ENCODE results near the gene SLC6A6. TPM values are rescaled to one million over a fixed set of nuclear protein-coding genes. Genes with fewer than 3 reads are reported as not detected.

Gene SLC6A6
- total and polyA plus RNA-seq, 10 of the 15 experiments (the other 5 are each of a cell fraction or from before 2014, with no cell fraction given), result 5.6 to 47.0 (median 20.2) TPM

GRCh38 chr3:14456794-14457193 is 54.4 kb downstream of the SLC6A6 start (continued):
- TF ChIP-seq ZBTB4 (CRISPR knock-in tag; IDR thresholded peaks at IDR 0.05), result no peak
- TF ChIP-seq CBX3 (IDR thresholded peaks at IDR 0.05; ENCODE audit: borderline replicate concordance, low read depth), result no peak
- TF ChIP-seq JUNB (IDR thresholded peaks at IDR 0.05), result no peak

- no peak overlapping the region for H3K9ac ChIP-seq (ENCODE audit: control insufficient read depth, insufficient read depth, low read length)
- intact Hi-C loops (cut with micrococcal nuclease; ENCODE audit: unreplicated experiment) (no loop called here), in situ Hi-C loops (cut with MboI) (no loop called here)
- H3K27me3 ChIP-seq (replicated peaks in 1 of 2; ENCODE audit: control insufficient read depth in 2 of 2, insufficient read depth in 2 of 2, low read length in 1 of 2), result no peaks in the 10 kb centered on the region
- SMC1A ChIA-PET (ENCODE audit: uncharacterized antibody, unreplicated experiment), result interaction anchor here (0.6 to 2.0 kb wide), 4 partner anchors 10 to 247 kb away, joined by 3 to 9 read pairs (median 4); partner anchors contain the start of gene SLC6A6
- H3K79me2 ChIP-seq (ENCODE audit: control insufficient read depth, insufficient read depth, low read length), result no peaks in the 10 kb centered on the region
- H4K20me1 ChIP-seq (ENCODE audit: control insufficient read depth, insufficient read depth), result no peaks in the 10 kb centered on the region
- H3K27ac ChIP-seq (ENCODE audit: control insufficient read depth, insufficient read depth), result no peak overlapping the region
- peaks cover 8 to 16% of the 10 kb centered on the region in 2 experiments; a peak in 3 of 4 replicates for H3K36me3 ChIP-seq (ENCODE audit: control insufficient read depth in 2 of 2, insufficient read depth in 2 of 2, low read length in 1 of 2)
- H3K4me1 ChIP-seq (ENCODE audit: control insufficient read depth, insufficient read depth, low read length), result no peaks in the 10 kb centered on the region
- ATAC-seq (no peak), DNase-seq (ENCODE audit: low read depth, low spot score) (no peak), FAIRE-seq (no peak)
- POLR2A ChIA-PET, result no interaction called here
- WGBS (ENCODE audit: insufficient coverage, insufficient replicate concordance, low lambda C conversion rate, missing lambda C conversion rate), result 89% methylated on average over 5 of the region's 5 CpGs
- RAD21 ChIA-PET (ENCODE audit: unreplicated experiment), result interaction anchor here (1.1 to 1.8 kb wide), 4 partner anchors 10 to 194 kb away, joined by 4 read pairs; partner anchors contain the start of gene SLC6A6
- no peak overlapping the region for H2AFZ ChIP-seq (ENCODE audit: control insufficient read depth, low read depth, low read length)
- no TSS peak for BruUV-seq (replicated peaks)
- CTCF ChIA-PET, result interaction anchor here (1.2 to 1.5 kb wide), 3 partner anchors 24 to 462 kb away, joined by 3 to 6 read pairs (median 3); no protein-coding TSS in a partner anchor
- H3K4me3 ChIP-seq, result no peak overlapping the region
- no peaks in the 10 kb centered on the region for H3K9me3 ChIP-seq (replicated peaks; ENCODE audit: control insufficient read depth, insufficient read depth, low read length)
- no peak overlapping the region for H3K4me2 ChIP-seq (ENCODE audit: control insufficient read depth, insufficient read depth)
- TF ChIP-seq SRF (IDR thresholded peaks at IDR 0.05; ENCODE audit: low read depth in 2 of 2, low read length in 2 of 2) (no peak), YBX1 (IDR thresholded peaks at IDR 0.05) (no peak), BCL11A (IDR thresholded peaks at IDR 0.05; ENCODE audit: low read depth, low read length) (no peak), ZNF207 (IDR thresholded peaks at IDR 0.05; ENCODE audit: borderline replicate concordance) (no peak), SKIL (IDR thresholded peaks at IDR 0.05; ENCODE audit: low read depth, poor library complexity, severe bottlenecking) (no peak), TCF12 (IDR thresholded peaks at IDR 0.05; ENCODE audit: low read depth, low read length) (no peak), HSF1 (IDR thresholded peaks at IDR 0.05; ENCODE audit: low read depth, low read length) (no peak), IKZF2 (IDR thresholded peaks at IDR 0.05) (no peak), ZBTB40 (IDR thresholded peaks at IDR 0.05; ENCODE audit: borderline replicate concordance) (no peak)
Observed at GRCh38 chr3:14457481-14457880, 55.1 kb downstream of the SLC6A6 start.

Data from GM12878 (cell line).